SK-N-MC (cell line): ENCODE measurements around the gene SNU13.
"Not testable (repeated sequence)": the region's sequence is repeated elsewhere in the genome, so short reads cannot be mapped to it uniquely, and the experiment has no call there.

Source experiments
- DNase-seq: peaks from one replicate; pipeline ENCODE4 v3.0.0-alpha.2; 2011; ENCODE audit warnings: low read depth, low spot score
- H3K27ac ChIP-seq: fragments of 200-600 bp; sonication (generic); 2 replicates; pipeline ENCODE4 v1.5.1; 2016; ENCODE audit warnings: mixed run types
- H3K36me3 ChIP-seq: fragments of 200-600 bp; sonication (generic); 2 replicates; pipeline ENCODE4 v1.6.1; 2017; ENCODE audit warnings: antibody characterized with exemption, low read length, mixed read lengths; ENCODE audit not compliant: insufficient read depth
- H3K4me3 ChIP-seq: fragments of 200-600 bp; sonication (generic); 2 replicates; pipeline ENCODE4 v1.5.1; 2016
- H3K9ac ChIP-seq: fragments of 200-600 bp; sonication (generic); 2 replicates; pipeline ENCODE4 v1.8.0; 2017; ENCODE audit warnings: mixed run types, mixed read lengths; ENCODE audit not compliant: insufficient read length
- H3K9me3 ChIP-seq: fragments of 200-600 bp; sonication (generic); 2 replicates; pipeline ENCODE4 v1.6.1; 2017; ENCODE audit warnings: low read depth, mild to moderate bottlenecking, antibody characterized with exemption, low read length, moderate library complexity, mixed read lengths
- EZH2 ChIP-seq: fragments of 200-600 bp; sonication (generic); IDR thresholded peaks from one replicate; pipeline ENCODE4 v1.6.1; 2017; ENCODE audit warnings: antibody characterized with exemption
- FOXP2 ChIP-seq: optimal IDR thresholded peaks from 2 replicates; pipeline ENCODE3; 2011; ENCODE audit warnings: mild to moderate bottlenecking, moderate library complexity; ENCODE audit not compliant: insufficient read depth; ENCODE audit errors: extremely low read length, control extremely low read depth
- POLR2AphosphoS5 ChIP-seq: IDR thresholded peaks from 2 replicates; pipeline ENCODE4 v1.6.1; 2012; ENCODE audit warnings: mild to moderate bottlenecking, low read depth, low read length, borderline replicate concordance

The SNU13 gene

DNA sequence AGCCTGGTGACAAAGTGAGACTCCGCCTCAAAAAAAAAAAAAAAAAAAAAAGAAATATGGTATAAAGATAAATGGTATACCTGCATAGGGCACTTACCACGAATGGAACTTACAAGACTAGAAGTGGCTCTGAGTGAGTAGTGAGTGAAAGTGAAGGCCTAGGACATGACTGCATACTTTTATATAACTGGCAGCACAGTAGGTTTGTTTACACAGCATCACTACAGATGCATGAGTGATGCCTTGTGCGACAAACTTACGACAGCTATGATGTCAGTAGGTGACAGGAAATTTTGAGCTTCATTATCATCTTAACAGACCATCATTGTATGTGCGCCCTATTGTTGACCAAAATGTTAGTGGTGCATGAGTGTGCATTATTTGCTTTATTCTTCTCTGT is 49.9 kb downstream of the SNU13 start:
- Histone ChIP-seq H3K9ac (no peak overlapping the region), H3K9me3 (no peaks in the 10 kb centered on the region), H3K27ac (no peak overlapping the region), H3K4me3 (no peak overlapping the region), H3K36me3 (peaks cover 94% of the 10 kb centered on the region)
- no peak for TF ChIP-seq EZH2
- TF ChIP-seq POLR2AphosphoS5: no peak
- no peak for TF ChIP-seq FOXP2
- DNase-seq: no peak

DNA sequence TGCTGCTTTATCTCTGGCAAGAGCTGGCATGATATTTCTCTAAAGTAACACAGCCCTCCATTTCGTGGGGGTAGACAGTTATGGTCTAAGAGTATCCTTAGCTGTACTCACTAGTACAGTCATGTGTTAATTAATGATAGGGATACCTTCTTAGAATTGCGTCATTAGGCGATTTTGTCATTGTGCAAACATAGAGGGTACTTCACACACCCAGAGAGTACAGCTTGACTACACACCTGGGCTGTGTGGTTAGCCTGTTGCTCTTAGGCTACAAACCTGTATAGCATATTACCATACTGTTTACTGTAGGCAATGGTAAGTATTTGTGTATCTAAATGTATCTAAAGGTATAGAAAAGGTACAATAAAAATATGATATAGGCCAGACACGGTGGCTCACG is 50.5 kb downstream of the SNU13 start:
- Histone ChIP-seq H3K36me3 (peaks cover 96% of the 10 kb centered on the region), H3K9ac (no peak overlapping the region)

DNA sequence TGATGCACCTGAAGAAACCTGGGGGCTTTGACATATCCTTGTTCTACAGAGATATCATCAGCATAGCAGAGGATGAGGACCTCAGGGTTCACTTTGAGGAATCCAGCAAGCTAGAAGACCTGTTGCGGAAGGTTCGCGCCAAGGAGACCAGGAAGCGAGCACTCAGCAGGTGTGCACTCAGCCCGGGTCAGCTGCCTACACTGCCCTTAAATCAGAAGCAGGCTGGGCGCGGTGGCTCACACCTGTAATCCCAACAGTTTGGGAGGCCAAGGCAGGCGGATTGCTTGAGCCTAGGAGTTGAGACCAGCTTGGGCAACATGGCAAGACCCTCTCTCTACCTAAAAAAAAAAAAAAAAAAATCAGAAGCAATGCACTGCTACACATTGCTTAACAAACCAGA is 51.0 kb downstream of the SNU13 start:
- not testable (repeated sequence) for H3K4me3 ChIP-seq, H3K27ac ChIP-seq, H3K9me3 ChIP-seq, DNase-seq, H3K9ac ChIP-seq
- peaks cover 92% of the 10 kb centered on the region for H3K36me3 ChIP-seq

More for the DNA sequence above, 50.5 kb downstream of the SNU13 start:
- Histone ChIP-seq H3K27ac (no peak overlapping the region), H3K9me3 (no peaks in the 10 kb centered on the region), H3K4me3 (no peak overlapping the region)
- TF ChIP-seq POLR2AphosphoS5 (no peak), FOXP2 (no peak), EZH2 (no peak)
- DNase-seq: no peak

DNA sequence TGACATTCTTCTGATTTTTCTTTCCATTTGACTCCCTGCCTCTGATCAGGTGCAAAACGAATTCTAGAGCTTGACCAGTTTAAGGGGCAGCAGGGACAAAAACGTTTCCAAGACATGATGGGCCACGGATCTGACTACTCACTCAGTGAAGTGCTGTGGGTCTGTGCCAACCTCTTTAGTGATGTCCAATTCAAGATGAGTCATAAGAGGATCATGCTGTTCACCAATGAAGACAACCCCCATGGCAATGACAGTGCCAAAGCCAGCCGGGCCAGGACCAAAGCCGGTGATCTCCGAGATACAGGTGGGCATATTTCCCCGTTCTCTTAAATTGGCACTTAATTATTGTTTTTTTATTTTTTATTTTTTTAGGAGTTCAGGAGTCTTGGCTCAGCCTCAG is 52.2 kb downstream of the SNU13 start:
- H3K36me3 ChIP-seq: peaks cover 85% of the 10 kb centered on the region
- no peak overlapping the region for H3K9ac ChIP-seq
- H3K4me3 ChIP-seq: no peak overlapping the region
- no peak overlapping the region for H3K27ac ChIP-seq
- DNase-seq: no peak
- no peaks in the 10 kb centered on the region for H3K9me3 ChIP-seq
- no peak for TF ChIP-seq EZH2
- no peak for TF ChIP-seq FOXP2
- no peak for TF ChIP-seq POLR2AphosphoS5

DNA sequence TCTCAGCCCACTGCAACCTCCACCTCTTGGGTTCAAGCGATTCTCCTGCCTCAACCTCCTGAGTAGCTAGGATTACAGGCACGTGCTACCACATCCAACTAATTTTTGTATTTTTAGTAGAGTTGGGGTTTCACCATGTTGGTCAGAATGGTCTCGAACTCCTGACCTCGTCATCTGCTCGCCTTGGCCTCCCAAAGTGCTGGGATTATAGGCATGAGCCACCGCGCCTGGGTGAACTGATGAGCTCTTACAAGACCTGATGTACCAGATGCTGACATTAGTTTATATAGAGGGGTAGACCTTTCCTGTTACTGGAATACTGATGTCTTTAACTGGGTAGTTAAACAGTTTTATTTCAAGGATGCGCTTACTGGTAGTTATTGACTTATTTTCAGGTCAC is 54.1 kb downstream of the SNU13 start:
- H3K36me3 ChIP-seq: peaks cover 74% of the 10 kb centered on the region
- H3K9me3 ChIP-seq, H3K4me3 ChIP-seq, H3K9ac ChIP-seq, H3K27ac ChIP-seq, DNase-seq: not testable (repeated sequence)

DNA sequence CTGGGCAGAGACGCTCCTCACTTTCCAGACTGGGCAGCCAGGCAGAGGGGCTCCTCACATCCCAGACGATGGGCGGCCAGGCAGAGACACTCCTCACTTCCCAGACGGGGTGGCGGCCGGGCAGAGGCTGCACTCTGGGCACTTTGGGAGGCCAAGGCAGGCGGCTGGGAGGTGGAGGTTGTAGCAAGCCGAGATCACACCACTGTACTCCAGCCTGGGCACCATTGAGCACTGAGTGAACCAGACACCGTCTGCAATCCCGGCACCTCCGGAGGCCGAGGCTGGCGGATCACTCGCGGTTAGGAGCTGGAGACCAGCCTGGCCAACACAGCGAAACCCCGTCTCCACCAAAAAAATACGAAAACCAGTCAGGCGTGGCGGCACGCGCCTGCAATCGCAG is 57.1 kb downstream of the SNU13 start:
- H3K36me3 ChIP-seq: peaks cover 73% of the 10 kb centered on the region
- not testable (repeated sequence) for DNase-seq, H3K27ac ChIP-seq, H3K9me3 ChIP-seq, H3K9ac ChIP-seq, H3K4me3 ChIP-seq

DNA sequence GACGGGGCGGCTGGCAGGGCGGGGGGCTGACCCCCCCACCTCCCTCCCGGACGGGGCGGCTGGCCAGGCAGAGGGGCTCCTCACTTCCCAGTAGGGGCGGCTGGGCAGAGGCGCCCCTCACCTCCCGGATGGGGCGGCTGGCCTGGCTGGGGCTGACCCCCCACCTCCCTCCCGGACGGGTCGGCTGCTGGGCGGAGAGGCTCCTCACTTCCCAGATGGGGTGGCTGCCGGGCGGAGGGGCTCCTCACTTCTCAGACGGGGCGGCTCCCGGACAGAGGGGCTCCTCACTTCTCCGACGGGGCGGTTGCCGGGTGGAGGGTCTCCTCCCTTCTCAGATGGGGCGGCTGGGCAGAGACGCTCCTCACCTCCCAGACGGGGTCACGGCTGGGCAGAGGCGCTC is 57.6 kb downstream of the SNU13 start:
- H3K9ac ChIP-seq, H3K27ac ChIP-seq, H3K9me3 ChIP-seq, DNase-seq, H3K4me3 ChIP-seq: not testable (repeated sequence)
- peaks cover 71% of the 10 kb centered on the region for H3K36me3 ChIP-seq

DNA sequence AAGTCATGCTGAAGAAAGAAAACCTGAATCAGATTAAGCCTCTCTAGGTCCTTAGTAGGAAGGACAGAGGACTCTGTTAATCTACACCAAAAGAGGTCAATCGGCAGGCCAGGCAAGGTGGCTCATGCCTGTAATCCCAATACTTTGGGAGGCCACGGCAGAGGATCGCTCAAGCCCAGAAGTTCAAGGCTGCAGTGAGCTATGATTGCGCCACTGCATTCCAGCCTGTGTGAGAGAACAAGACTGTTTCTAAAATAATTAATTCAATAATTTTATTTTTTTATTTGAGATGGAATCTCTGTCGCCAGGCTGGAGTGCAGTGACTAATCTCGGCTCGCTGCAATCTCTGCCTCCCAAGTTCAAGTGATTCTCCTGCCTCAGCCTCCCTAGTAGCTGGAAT is 63.1 kb downstream of the SNU13 start:
- H3K9ac ChIP-seq: no peak overlapping the region
- no peaks in the 10 kb centered on the region for H3K9me3 ChIP-seq
- peaks cover 72% of the 10 kb centered on the region for H3K36me3 ChIP-seq
- H3K27ac ChIP-seq: no peak overlapping the region
- TF ChIP-seq EZH2 (no peak), POLR2AphosphoS5 (no peak), FOXP2 (no peak)
- no peak for DNase-seq
- no peak overlapping the region for H3K4me3 ChIP-seq
